Hematopoietic multipotent progenitor cell treated with erythropoietin and hydrocortisone succinate and interleukin-3 and kit ligand, for 15 days (in vitro differentiated cells): ENCODE data around the gene FGF2.
"Not testable (repeated sequence)": the region's sequence is repeated elsewhere in the genome, so short reads cannot be mapped to it uniquely, and the experiment has no call there.

Source experiments
- DNase-seq: peaks from one replicate; pipeline ENCODE4 v3.0.0-alpha.2; 2015; ENCODE audit warnings: low spot score

Gene FGF2

GRCh38 chr4:122826553-122827257 lies at the start of gene FGF2:
Gene FGF2 (plus strand): TSS chr4:122826831. CDS start chr4:122827175, 344 bp downstream.
- no peak for DNase-seq

GRCh38 chr4:122776916-122777315 lies 49.7 kb upstream of the FGF2 start:
- DNase-seq, result no peak

GRCh38 chr4:122777846-122778673 lies 48.6 kb upstream of the FGF2 start:
- DNase-seq, result no peak

- DNase-seq, result no peak
These were observed 45.1 kb upstream of the FGF2 start for GRCh38 chr4:122781486-122781885.

- DNase-seq, result no peak
These were observed 43.1 kb upstream of the FGF2 start for GRCh38 chr4:122783301-122784215.

GRCh38 chr4:122784261-122784660 lies 42.4 kb upstream of the FGF2 start:
- no peak for DNase-seq

GRCh38 chr4:122785099-122785498 lies 41.5 kb upstream of the FGF2 start:
- no peak for DNase-seq

- DNase-seq, result not testable (repeated sequence)
These were observed 40.3 kb upstream of the FGF2 start for GRCh38 chr4:122786296-122786695.

- not testable (repeated sequence) for DNase-seq
These were observed 39.7 kb upstream of the FGF2 start for GRCh38 chr4:122786920-122787319.

GRCh38 chr4:122787940-122788339 lies 38.7 kb upstream of the FGF2 start:
- no peak for DNase-seq

- no peak for DNase-seq
These were observed 37.7 kb upstream of the FGF2 start for GRCh38 chr4:122788935-122789334.

GRCh38 chr4:122793811-122794210 lies 32.8 kb upstream of the FGF2 start:
- no peak for DNase-seq

- DNase-seq, result no peak
These were observed 29.7 kb upstream of the FGF2 start for GRCh38 chr4:122796801-122797404.

GRCh38 chr4:122797405-122798094 lies 29.1 kb upstream of the FGF2 start:
- DNase-seq, result no peak

GRCh38 chr4:122798101-122798500 lies 28.5 kb upstream of the FGF2 start:
- DNase-seq, result peak; percentile 71

GRCh38 chr4:122798917-122799316 lies 27.7 kb upstream of the FGF2 start:
- DNase-seq, result no peak

GRCh38 chr4:122803788-122804208 lies 22.8 kb upstream of the FGF2 start:
- DNase-seq, result no peak

GRCh38 chr4:122806981-122807679 lies 19.5 kb upstream of the FGF2 start:
- DNase-seq, result no peak

GRCh38 chr4:122810669-122811068 lies 16.0 kb upstream of the FGF2 start:
- DNase-seq, result no peak

GRCh38 chr4:122811781-122812180 lies 14.8 kb upstream of the FGF2 start:
- DNase-seq, result not testable (repeated sequence)

GRCh38 chr4:122812823-122813222 lies 13.8 kb upstream of the FGF2 start:
- not testable (repeated sequence) for DNase-seq
